HG02759 (cell line): ENCODE data around the gene NACC1.
"Not testable (repeated sequence)": the region's sequence is repeated elsewhere in the genome, so short reads cannot be mapped to it uniquely, and the experiment has no call there.

ENCODE experiments used
- ATAC-seq: cut with Tn5 transposase; IDR thresholded peaks from one replicate; pipeline ENCODE4 v1.9.1; 2021; ENCODE audit warnings: mild to moderate bottlenecking, moderate library complexity; ENCODE audit not compliant: unreplicated experiment

NACC1 gene

DNA sequence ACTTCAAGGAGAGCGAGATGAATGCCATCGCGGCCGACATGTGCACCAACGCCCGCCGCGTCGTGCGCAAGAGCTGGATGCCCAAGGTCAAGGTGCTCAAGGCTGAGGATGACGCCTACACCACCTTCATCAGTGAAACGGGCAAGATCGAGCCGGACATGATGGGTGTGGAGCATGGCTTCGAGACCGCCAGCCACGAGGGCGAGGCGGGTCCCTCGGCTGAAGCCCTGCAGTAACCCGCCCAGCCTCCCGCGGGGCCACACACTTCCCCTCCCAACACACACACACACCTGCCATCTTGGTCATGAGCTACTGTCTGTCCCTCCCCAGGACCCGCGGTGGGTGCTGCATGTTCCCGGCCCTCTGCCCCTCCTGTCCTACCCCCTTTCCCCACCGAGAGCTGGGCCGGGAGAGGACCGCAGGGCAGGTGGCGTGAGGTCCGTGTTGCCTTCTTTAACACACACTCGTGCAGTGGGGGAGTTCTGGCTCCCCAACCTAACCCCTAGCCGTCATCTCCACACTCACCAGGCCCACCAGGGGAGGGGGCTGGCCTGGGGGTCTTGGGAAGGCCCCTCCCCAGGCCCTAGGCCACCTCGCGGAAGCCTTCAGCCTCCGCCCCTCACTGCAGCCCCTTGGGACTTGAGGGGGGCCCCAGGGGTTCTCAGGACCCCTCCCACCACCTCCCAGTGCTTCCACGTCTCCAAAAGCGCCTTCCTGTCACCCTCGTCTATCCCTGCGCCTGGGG is 20.3 kb downstream of the NACC1 start:
- no peak for ATAC-seq

DNA sequence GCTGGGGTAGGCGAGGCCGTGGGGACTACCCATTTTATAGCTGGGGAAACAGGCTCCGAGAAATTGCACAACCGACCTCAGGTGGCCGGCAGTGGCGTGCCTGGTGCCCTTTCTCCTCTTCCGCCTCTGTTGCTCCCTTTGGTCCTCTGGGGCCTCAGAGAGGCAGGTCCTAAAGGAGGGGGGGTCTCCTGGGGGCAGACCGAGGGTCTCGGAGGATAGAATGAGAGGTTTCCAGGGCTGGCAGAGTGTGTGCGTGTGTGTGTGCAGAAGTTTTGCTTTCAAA is 20.8 kb downstream of the NACC1 start:
- ATAC-seq, result no peak

DNA sequence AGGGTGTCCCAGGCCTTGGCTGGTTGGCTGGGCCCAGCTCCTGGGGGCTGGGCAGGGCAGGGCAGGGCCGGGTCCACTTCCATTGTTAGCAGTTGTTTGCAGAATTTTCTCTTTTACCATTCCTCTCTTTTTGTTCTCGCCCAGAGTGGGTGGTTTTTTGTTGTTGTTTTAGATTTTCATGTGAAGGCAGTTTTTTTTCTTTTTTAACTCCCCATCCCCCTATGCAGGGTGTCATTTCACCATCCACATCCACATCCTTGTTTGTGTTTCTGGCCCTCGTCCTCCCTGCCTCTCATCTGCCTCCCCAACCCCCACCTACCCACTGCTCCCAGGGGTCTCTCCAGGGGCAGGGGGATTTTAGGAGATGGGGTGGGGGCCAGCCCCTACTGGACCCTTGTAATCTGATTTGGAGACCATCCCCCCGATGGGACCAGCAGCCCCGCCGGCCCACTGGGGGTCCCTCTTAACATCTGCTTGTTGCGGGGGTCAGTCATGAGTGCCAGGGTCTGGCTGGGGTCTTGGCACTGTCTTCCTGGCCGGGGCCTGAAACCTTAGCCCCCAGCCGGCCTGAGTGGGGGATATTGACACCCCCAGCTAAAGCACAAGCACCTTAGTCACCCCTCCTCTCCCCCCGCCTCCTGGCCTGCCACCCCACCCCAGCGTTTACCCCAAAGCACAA is 21.7 kb downstream of the NACC1 start:
- no peak for ATAC-seq

DNA sequence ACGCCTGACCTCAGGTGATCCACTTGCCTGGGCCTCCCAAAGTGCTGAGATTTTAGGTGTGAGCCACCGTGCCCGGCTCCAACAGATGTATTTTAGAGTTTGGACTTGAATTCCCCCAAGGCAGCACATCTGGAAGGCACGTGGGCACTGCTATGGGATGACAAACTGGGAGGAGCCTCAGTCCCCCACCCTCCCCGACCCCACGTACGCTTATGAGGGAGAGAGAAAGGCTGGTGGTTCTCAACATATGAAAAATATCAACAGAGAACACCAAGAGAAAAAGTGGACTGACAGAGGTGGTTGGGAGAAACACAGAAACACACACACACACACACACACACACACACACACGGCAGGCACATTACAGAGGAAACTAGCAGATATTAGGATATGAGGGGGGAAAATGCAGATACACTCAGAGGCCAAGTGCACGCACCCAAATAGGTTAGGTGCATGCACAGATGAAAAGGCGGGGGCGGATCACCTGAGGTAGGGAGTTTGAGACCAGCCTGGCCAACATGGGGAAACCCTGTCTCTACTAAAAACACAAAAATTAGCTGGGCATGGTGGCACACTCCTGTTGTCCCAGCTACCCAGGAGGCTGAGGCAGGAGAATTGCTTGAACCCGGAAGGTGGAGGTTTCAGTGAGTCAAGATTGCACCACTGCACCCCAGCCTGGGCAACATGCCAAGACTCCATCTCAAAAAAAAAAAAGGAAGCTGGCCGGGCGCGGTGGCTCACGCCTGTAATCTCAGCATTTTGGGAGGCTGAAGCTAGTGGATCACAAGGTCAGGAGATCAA is 28.9 kb downstream of the NACC1 start:
- ATAC-seq, result no peak

DNA sequence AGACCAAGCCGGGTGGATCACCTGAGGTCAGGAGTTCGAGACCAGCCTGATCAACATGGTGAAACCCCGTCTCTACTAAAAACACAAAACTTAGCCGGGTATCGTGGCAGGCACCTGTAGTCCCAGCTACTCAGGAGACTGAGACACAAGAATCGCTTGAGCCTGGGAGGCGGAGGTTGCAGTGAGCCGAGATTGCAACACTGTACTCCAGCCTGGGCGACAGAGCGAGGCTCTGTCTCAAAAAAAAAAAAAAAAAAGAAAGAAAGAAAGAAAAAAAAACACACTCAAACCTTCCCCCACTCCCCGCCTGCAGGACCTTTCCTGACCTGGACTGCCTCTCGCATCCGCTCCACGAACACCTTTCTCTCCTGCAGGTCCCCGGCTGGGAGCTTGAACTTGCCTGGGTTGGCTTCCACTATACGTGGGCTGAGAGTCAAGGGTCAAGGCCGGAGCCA is 31.1 kb downstream of the NACC1 start:
- not testable (repeated sequence) for ATAC-seq

DNA sequence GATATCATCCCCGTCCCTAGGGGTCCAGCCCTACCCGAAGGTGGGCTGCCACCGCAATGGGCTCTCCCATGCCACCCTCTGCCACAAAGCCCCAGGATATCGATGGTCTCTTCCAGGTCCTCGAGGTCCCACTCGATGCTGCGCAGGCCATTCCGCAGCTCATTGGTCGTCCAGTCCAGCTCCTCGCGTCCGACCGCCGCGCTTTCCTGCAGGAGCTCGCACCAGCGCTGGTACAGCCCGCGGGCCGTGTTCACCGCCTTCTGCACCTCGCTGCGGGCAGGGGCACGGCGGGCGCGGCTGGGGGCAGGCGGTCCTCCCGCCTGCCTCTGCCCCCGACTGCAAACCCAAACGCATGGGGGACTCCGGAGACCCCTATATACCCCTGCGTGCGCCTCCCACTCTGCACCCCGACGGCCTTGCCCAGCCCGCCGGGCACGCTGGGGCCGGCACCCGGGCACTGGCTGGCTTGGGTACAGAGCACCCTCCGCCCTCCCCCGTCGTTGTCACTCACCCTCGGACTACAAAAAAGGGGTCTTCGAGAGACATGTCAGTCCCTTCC is 31.6 kb downstream of the NACC1 start:
- ATAC-seq, result peak; percentile 2

DNA sequence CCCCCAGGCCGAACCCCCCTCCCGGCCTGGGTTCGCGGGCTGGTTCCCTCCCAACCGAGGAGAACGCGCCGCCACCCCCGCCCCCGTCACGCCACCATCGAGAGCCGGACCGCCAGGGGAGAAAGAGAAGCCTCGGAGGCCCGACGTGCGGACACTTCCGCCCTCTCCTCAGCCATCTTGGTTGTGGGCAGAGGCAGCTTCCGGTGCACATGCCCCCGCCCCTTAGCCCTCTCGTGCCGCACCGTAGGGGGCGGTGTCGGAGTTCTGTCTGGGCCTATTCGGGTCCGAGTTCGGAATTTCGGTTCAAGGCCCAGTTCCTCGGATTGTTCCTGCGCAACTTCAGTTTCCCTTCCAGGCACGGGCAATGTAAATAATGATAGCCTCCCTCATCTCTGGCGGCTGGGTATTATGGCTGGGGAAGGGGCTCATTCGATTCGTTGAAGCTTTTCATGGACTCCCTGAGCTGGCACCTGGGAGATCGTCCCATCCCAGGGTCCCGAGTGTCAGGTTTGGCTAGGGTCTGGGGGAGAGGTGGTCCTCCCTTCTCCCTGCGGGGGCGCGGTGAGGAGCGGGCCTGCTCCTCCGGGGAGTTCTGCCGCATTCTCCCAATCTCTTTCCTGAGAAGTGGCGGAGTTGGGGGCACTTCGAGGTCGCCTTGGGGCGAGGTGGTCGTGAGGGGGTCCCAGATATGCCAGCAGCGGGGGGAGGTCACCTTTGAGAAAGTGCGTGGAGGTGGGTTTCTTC is 32.3 kb downstream of the NACC1 start, which contains the start of the genes IER2 and STX10:
IER2 (plus strand) TSS at position 225 of the 744 bp plus-strand sequence. CDS start 2,776 bp downstream, outside the sequence.
STX10 (minus strand) TSS at position 189 of the 744 bp plus-strand sequence. CDS start 202 bp downstream, outside the sequence.
- peak; percentile 34 for ATAC-seq

DNA sequence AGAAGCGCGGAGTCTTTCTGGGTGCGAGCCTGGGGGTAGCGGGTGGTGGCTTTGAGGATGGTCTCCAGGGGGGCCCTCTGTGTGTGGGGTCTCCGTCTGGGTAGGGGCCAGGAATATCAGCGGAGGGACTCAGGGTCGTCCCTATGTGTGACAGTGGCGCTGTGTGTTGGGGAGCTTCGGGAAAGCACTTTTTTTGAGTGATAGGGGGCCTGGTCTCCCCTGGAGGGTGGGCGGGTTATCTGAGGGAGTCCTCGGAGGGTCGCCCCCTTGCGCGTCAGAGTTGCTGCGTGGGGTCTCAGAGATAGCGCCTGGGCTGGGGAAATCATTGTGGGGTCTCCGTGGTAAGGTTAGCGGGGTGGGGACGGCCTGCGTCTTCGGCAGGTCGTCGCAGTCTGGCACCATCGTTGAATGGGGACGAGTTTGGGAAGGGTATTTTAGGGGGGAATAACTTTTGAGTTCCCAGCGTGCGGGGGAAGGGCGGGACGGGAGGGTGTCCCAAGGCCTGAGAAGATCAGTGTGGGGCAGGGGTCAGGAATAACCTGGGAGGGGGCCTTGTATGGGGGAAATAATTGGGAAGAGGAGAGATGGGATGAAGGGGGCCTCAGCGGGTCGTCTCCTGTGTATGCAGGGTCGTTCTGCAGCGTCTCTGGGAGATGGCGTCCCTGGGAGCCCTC is 33.0 kb downstream of the NACC1 start:
- no peak for ATAC-seq

DNA sequence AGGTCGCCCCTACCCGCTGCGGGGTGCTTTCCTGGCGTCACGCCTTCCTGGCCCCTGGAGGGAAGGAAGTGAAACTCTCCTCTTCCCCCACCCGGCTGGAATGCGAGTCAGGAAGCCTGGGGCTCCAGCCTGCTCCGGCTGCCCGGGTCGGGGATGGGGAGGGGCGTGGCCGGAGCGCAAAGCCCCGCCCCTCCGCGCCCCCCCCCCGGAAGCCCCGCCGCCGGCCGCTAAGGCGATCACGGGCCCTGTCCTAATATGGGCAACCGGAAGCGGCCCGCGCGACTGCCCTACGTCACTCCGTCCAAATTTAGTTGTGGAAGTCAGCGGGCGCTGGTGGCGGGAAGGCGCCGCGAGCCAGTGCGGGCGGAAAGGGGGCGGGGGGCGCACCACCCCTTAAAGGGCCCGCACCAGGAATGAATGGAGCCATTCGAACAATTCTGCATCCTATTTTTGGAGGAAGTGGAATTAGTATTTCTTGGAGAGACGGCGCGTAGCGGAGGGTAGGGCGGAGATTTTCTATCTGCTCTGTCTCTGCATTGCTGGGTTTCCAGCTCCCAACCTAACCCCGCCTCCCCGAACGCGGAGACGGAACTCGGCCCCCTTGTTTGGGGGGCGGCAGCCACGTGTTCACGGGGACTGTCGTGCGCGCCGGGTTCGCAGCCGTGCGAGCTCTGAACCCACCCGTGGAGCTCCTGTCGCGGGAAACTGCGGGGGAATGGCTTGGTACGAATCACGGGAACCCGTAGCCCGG is 33.7 kb downstream of the NACC1 start:
- peak; percentile 49 for ATAC-seq

DNA sequence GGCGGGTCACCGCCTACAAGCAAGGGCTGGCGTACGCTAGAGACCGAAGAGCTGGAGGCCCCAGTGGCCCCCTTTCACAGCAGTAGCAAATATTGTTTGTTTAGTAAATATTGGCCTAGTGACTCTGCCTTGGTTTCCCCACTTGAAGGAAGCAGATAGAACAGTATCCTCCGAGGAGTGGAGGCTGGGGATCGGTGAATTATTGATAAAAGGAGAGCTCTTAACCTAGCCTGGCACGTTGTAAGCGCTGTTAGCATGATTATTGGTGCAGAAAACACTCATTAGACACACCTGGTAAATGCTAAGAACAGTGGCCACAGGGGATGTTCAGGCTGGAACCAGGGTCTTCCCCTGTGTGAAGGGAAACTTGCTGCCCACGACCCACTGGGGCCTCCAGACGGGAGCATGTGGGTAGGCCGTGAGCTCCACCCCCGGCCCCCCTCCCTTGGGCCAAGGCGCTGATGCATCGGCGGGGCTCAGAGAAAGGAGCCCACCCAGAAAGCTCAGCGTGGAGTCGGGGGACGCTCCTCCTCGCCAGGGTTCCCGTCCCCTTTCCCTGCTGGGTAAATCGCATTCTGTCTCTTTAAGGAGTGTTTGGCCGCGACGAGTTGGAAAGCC is 34.4 kb downstream of the NACC1 start:
- ATAC-seq, result peak; percentile 7

DNA sequence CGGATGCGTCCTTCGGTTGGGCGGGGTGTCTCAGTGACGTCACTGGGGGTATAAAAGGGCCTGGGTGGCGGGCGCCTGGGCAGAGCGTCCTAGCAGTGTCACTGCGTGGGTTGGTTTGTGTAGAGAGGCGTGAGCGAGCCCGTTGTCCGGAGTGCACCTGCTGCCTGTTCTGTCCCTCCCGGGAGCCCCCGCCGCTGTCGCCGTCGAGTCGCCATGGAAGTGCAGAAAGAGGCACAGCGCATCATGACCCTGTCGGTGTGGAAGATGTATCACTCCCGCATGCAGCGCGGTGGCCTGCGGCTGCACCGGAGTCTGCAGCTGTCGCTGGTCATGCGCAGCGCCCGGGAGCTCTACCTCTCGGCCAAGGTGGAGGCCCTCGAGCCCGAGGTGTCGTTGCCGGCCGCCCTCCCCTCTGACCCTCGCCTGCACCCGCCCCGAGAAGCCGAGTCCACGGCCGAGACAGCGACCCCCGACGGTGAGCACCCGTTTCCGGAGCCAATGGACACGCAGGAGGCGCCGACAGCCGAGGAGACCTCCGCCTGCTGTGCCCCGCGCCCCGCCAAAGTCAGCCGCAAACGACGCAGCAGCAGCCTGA is 35.0 kb downstream of the NACC1 start:
- peak; percentile 25 for ATAC-seq

DNA sequence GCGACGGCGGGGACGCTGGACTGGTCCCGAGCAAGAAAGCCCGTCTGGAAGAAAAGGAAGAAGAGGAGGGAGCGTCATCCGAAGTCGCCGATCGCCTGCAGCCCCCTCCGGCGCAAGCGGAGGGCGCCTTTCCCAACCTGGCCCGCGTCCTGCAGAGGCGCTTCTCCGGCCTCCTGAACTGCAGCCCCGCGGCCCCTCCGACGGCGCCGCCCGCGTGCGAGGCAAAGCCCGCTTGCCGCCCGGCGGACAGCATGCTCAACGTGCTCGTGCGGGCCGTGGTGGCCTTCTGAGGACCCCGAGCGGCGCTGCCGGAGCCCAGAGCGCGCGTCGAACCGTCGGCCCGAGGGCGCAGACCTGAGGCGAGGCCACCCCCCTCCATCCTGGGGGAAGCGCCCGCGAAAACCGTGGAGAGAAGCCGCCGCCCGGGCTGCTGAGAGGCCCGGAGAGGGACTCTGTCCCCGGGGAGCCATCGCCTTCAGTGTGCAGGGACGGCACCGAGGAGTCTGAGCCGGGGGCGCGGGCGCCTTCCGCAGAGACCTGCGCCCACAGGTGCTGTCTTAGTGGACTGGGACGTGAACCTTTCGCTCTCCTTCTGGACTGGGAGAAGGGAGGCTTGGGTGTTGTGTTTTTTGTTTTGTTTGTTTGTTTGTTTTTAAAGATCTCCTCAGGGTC is 35.6 kb downstream of the NACC1 start:
- ATAC-seq, result no peak

DNA sequence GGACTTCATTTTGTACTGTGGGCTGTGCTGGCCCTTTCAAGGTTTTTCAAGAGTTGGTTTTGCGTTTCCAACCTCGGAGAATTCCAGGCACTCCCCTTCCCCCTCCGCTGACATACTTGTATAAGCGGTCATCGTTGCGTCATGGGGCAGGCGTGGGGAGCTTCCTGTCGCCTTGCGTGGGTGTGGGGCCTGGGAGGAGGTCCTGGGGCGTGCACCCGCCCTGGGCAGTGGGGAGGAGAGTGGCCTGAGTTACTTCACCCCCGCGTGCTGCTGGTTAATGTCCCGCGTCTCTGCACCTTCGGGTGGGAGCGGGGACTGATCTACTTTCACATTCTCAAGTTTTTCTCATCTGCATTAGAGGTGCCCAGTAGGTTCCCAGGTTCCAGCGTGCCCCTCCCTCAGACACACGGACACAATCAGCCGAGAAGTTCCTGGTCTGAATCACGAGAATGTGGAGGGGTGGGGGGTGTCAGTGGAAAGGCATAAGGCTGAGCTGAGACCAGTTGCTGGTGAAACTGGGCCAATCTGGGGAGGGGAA is 36.2 kb downstream of the NACC1 start:
- no peak for ATAC-seq

DNA sequence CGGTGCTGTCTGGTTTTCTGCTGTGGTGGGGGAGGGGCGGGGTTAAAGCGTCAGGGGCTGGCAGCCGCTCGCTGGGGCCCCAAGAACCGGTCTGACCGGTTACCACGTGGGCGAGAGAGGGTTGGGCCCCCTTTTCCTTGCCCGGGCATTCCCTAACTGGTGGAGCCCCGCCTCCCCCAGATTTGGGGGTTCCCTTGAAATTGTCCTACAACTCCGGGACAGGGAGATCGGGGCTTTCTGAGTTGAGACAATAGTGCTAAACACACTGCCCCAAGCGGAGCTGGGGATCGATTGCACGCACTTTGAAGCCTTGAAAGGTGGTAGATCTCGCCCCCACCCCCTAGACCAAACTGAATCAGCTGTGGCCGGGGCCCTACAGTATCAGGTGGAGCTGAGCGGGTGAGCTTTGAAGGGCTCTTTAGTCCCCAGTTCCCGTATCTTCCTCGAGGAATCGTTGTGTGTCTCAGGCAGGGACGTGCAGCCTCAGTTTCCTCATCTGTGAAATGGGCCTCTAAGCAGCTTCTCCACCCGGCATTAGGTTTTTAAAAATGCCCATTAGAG is 36.9 kb downstream of the NACC1 start:
- no peak for ATAC-seq

DNA sequence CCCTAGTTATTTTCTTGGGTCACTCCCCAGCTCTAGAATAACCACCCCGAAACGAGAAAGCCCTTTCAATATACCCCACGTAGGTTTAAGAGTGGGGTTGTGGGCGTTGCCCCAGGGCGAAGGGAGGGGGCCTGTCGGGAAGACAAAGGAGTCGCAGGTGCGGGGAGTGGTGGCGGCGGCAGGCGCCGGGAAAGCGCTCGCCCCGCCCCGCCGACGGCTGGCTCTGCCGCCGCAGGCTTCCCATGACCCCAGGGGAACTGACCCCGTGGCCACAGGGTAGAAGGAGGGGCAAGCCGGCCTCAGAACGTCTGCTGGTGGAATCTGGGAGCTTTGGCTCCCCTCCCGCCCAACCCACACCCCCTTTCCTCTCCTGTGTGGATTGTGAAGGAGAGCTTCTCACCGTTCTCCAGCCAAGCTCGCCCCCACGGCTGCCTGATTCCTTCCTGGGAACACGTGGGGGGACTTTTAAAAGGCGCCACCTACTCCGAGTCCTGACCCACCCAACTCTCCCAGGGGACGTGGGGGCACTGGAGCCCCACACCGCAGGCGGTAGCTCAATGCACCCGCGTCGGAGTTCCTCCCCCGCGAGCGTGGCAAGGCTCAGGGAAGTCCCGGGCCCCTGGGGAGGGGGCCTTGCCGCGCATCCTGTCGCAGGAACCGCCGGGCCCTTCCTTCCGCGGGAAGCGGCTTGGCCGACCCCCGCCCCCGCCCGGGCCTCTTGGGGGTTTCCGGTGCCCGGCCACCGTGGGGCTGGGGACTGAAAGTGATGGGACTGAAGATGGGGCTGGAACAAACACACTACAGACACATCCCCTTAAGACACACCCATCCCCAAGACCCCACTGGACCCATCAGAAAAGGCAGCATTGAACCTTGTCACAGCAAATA is 37.7 kb downstream of the NACC1 start:
- ATAC-seq, result peak; percentile 28

DNA sequence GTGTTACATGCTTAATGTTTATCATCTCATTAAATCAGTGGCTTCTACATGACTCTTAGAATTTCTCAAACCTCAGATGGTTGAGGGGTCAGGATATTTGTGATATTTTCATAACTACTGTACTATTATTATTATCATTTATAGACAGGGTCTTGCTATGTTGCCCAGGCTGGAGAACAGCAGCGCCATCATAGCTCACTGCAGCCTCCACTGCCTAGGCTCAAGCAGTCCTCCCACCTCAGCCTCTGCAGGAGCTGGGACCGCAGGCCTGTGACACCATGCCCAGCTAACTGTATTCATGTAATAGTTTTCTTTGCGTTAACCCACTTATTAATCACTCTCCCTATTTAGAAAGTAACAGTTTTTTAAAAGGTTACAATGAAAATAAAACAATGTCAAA is 41.6 kb downstream of the NACC1 start:
- ATAC-seq, result no peak
